GM19035 (cell line): ENCODE results near the gene ASB13.

Source experiments
- ATAC-seq: cut with Tn5 transposase; IDR thresholded peaks from one replicate; pipeline ENCODE4 v1.9.1; 2021; ENCODE audit not compliant: unreplicated experiment

Gene ASB13

GRCh38 chr10:5666008-5666840 lies at the start of gene ASB13:
TSS of gene ASB13 (minus strand) at chr10:5666595. CDS start at chr10:5666551, 44 bp downstream.
- ATAC-seq = peak; percentile 58

- ATAC-seq = no peak
Measured at GRCh38 chr10:5711642-5712041, 45.2 kb upstream of the ASB13 start.

GRCh38 chr10:5710859-5711258 lies 44.5 kb upstream of the ASB13 start:
- ATAC-seq = no peak

- ATAC-seq = no peak
Measured at GRCh38 chr10:5709865-5710264, 43.5 kb upstream of the ASB13 start.

GRCh38 chr10:5708356-5708755 lies 42.0 kb upstream of the ASB13 start:
- ATAC-seq = no peak

GRCh38 chr10:5698062-5698461 lies 31.7 kb upstream of the ASB13 start:
- no peak for ATAC-seq

GRCh38 chr10:5697342-5697741 lies 30.9 kb upstream of the ASB13 start:
- ATAC-seq = no peak

GRCh38 chr10:5694573-5694972 lies 28.2 kb upstream of the ASB13 start:
- no peak for ATAC-seq

- peak; percentile 75 for ATAC-seq
Measured at GRCh38 chr10:5692461-5693358, 26.3 kb upstream of the ASB13 start.

- ATAC-seq = no peak
Measured at GRCh38 chr10:5691786-5692185, 25.4 kb upstream of the ASB13 start.

- no peak for ATAC-seq
Measured at GRCh38 chr10:5688587-5688986, 22.2 kb upstream of the ASB13 start.

- no peak for ATAC-seq
Measured at GRCh38 chr10:5685764-5686240, 19.4 kb upstream of the ASB13 start.

GRCh38 chr10:5684971-5685763 lies 18.8 kb upstream of the ASB13 start:
- ATAC-seq = peak; percentile 51

- peak; percentile 62 for ATAC-seq
Measured at GRCh38 chr10:5684318-5684970, 18.0 kb upstream of the ASB13 start, which contains the start of gene TASOR2. TSS of gene TASOR2 (plus strand) at chr10:5684838. CDS start at chr10:5720643, 35,805 bp downstream.

- ATAC-seq = no peak
Measured at GRCh38 chr10:5683065-5683464, 16.7 kb upstream of the ASB13 start.

- ATAC-seq = no peak
Measured at GRCh38 chr10:5681930-5682329, 15.5 kb upstream of the ASB13 start.

- no peak for ATAC-seq
Measured at GRCh38 chr10:5679606-5680005, 13.2 kb upstream of the ASB13 start.

- ATAC-seq = no peak
Measured at GRCh38 chr10:5679037-5679435, 12.6 kb upstream of the ASB13 start.

GRCh38 chr10:5678397-5679036 lies 12.1 kb upstream of the ASB13 start:
- no peak for ATAC-seq
